Keratinocyte (primary cell): ENCODE measurements around the gene NR3C2. TPM values are rescaled to one million over a fixed set of nuclear protein-coding genes. Genes with fewer than 3 reads are reported as not detected.

Experiments used
- DNase-seq: peaks from one replicate; pipeline ENCODE4 v3.0.0-alpha.2; 2011; ENCODE audit warnings: low read depth, missing footprints, low spot score
- FAIRE-seq: peaks from 2 replicates; lab custom pipeline; 2011; peaks lifted over from hg19 to GRCh38; lab: Jason Lieb, UNC
- H2AFZ ChIP-seq: 2 replicates; pipeline ENCODE4 v1.6.0; 2012; ENCODE audit warnings: low read length, control low read depth, inconsistent platforms; ENCODE audit not compliant: control insufficient read depth
- H3K27ac ChIP-seq: 2 replicates; pipeline ENCODE4 v1.5.1; 2011; ENCODE audit warnings: low read length; ENCODE audit not compliant: control insufficient read depth, insufficient read depth
- H3K27me3 ChIP-seq: 3 replicates; pipeline ENCODE4 v1.6.0; 2011; ENCODE audit warnings: low read length; ENCODE audit not compliant: control insufficient read depth, insufficient read depth; ENCODE audit errors: extremely low read depth
- H3K36me3 ChIP-seq, 2 experiments: 2 replicates in 1 of 2; 3 replicates in 1 of 2; pipeline ENCODE4 v1.5.1; 2011; ENCODE audit warnings: low read length in 2 of 2, mild to moderate bottlenecking in 1 of 2; ENCODE audit not compliant: control insufficient read depth in 2 of 2, insufficient read depth in 2 of 2; ENCODE audit errors: extremely low read depth in 1 of 2
- H3K4me1 ChIP-seq: 3 replicates; pipeline ENCODE4 v1.5.1; 2011; ENCODE audit warnings: low read length; ENCODE audit not compliant: control insufficient read depth, insufficient read depth; ENCODE audit errors: extremely low read depth
- H3K4me2 ChIP-seq: 3 replicates; pipeline ENCODE4 v1.6.0; 2011; ENCODE audit warnings: low read depth, low read length; ENCODE audit not compliant: control insufficient read depth, insufficient read depth; ENCODE audit errors: extremely low read depth
- H3K4me3 ChIP-seq, 3 experiments: fragments of 200-600 bp in 1 of 3; sonication (generic) in 1 of 3; 2 replicates in 2 of 3; 3 replicates in 1 of 3; pipeline ENCODE4 v1.5.1; 2011 to 2016; ENCODE audit warnings: low read length in 3 of 3, mild to moderate bottlenecking in 3 of 3, control low read depth in 2 of 3, inconsistent platforms in 1 of 3, low read depth in 1 of 3, mixed read lengths in 1 of 3, mixed run types in 1 of 3, moderate library complexity in 1 of 3; ENCODE audit not compliant: control insufficient read depth in 2 of 3, insufficient read depth in 2 of 3; ENCODE audit errors: extremely low read depth in 1 of 3
- H3K79me2 ChIP-seq: 2 replicates; pipeline ENCODE4 v1.6.0; 2012; ENCODE audit warnings: low read length; ENCODE audit not compliant: control insufficient read depth, insufficient read depth
- H3K9ac ChIP-seq: 3 replicates; pipeline ENCODE4 v1.6.0; 2011; ENCODE audit warnings: low read length; ENCODE audit not compliant: control insufficient read depth, insufficient read depth; ENCODE audit errors: extremely low read depth
- H3K9me1 ChIP-seq: 3 replicates; pipeline ENCODE4 v1.6.0; 2011; ENCODE audit warnings: low read length; ENCODE audit not compliant: control insufficient read depth, insufficient read depth; ENCODE audit errors: extremely low read depth
- H3K9me3 ChIP-seq: 2 replicates; pipeline ENCODE4 v1.5.1; 2012; ENCODE audit warnings: low read depth, low read length; ENCODE audit not compliant: control insufficient read depth
- H4K20me1 ChIP-seq: 3 replicates; pipeline ENCODE4 v1.6.0; 2011; ENCODE audit warnings: low read length; ENCODE audit not compliant: control insufficient read depth, insufficient read depth; ENCODE audit errors: extremely low read depth
- CTCF ChIP-seq, 3 experiments: IDR thresholded peaks in 1 of 3; conservative IDR thresholded peaks in 1 of 3; optimal IDR thresholded peaks in 1 of 3; 2 replicates in 2 of 3; 3 replicates in 1 of 3; pipeline versions ENCODE3 to v1.5.1; 2011; ENCODE audit warnings: low read length in 3 of 3, mild to moderate bottlenecking in 3 of 3, moderate library complexity in 2 of 3, control low read depth in 1 of 3, inconsistent platforms in 1 of 3; ENCODE audit not compliant: insufficient read depth in 2 of 3; ENCODE audit errors: extremely low read depth in 1 of 3
- EZH2 ChIP-seq: IDR thresholded peaks from one replicate; pipeline ENCODE4 v1.6.1; 2012; ENCODE audit warnings: inconsistent platforms, mild to moderate bottlenecking, low read length, moderate library complexity
- dilution Hi-C: fragments of 300-500 bp; cut with MboI; formaldehyde crosslinking; loops from one replicate; pipeline ENCODE4 v1.7.0; 2020; ENCODE audit warnings: low sequenced_read_pairs; ENCODE audit not compliant: extremely low pct_ligation_motif_present
- polyA plus RNA-seq, 5 experiments: library from polyadenylated mRNA; depleted of rRNA in 3 of 5; stranded (reverse) in 3 of 5; stranded (forward) in 1 of 5; unstranded in 1 of 5; fragments of >200 nt; gene quantifications; 1 replicate in 1 of 5; 2 replicates in 3 of 5; 3 replicates in 1 of 5; pipeline versions ENCODE4 v1.2.1 to v1.2.3, GENCODE V29; 2011 to 2012; ENCODE audit warnings: missing spikeins in 2 of 5, low read depth in 1 of 5, low replicate concordance in 1 of 5

The NR3C2 gene
- polyA plus RNA-seq, 1 donor (not counting 4 experiments of a cell fraction or from before 2014, with no cell fraction given) = 1.5 TPM

GRCh38 chr4:148075438-148075837 is 366.8 kb downstream of the NR3C2 start:
- no peaks in the 10 kb centered on the region for H3K4me1 ChIP-seq
- H3K4me2 ChIP-seq = no peak overlapping the region
- FAIRE-seq (no peak), DNase-seq (no peak)
- no peaks in the 10 kb centered on the region for H3K9me1 ChIP-seq
- no peaks in the 10 kb centered on the region for H3K27me3 ChIP-seq
- no peaks in the 10 kb centered on the region for H4K20me1 ChIP-seq
- H3K9ac ChIP-seq = no peak overlapping the region
- no peaks in the 10 kb centered on the region for H3K79me2 ChIP-seq
- no peak overlapping the region for H2AFZ ChIP-seq
- H3K27ac ChIP-seq = no peak overlapping the region
- H3K9me3 ChIP-seq = no peaks in the 10 kb centered on the region
- no peak for TF ChIP-seq EZH2
- no peak for TF ChIP-seq CTCF (optimal IDR thresholded peaks at IDR 0.05 in 1 of 3, IDR thresholded peaks at IDR 0.05 in 1 of 3, conservative IDR thresholded peaks at IDR 0.05 in 1 of 3; ENCODE audit: extremely low read depth in 1 of 3, insufficient read depth in 2 of 3, low read length in 3 of 3)
- H3K36me3 ChIP-seq = peaks cover 7 to 14% of the 10 kb centered on the region in 2 experiments
- no peak overlapping the region for H3K4me3 ChIP-seq
- dilution Hi-C loops = no loop called here

- peaks cover 5 to 13% of the 10 kb centered on the region in 2 experiments for H3K36me3 ChIP-seq
- H3K4me3 ChIP-seq = no peak overlapping the region
- H3K27me3 ChIP-seq = no peaks in the 10 kb centered on the region
- no peaks in the 10 kb centered on the region for H4K20me1 ChIP-seq
- no peaks in the 10 kb centered on the region for H3K9me1 ChIP-seq
- no peak overlapping the region for H3K27ac ChIP-seq
- FAIRE-seq = no peak
- H3K4me1 ChIP-seq = no peaks in the 10 kb centered on the region
- no peak overlapping the region for H3K9ac ChIP-seq
- no peak overlapping the region for H2AFZ ChIP-seq
- dilution Hi-C loops = no loop called here
- DNase-seq = no peak
- no peaks in the 10 kb centered on the region for H3K79me2 ChIP-seq
- TF ChIP-seq EZH2 (no peak), CTCF (optimal IDR thresholded peaks at IDR 0.05 in 1 of 3, IDR thresholded peaks at IDR 0.05 in 1 of 3, conservative IDR thresholded peaks at IDR 0.05 in 1 of 3; ENCODE audit: extremely low read depth in 1 of 3, insufficient read depth in 2 of 3, low read length in 3 of 3) (no peak)
- no peaks in the 10 kb centered on the region for H3K9me3 ChIP-seq
- no peak overlapping the region for H3K4me2 ChIP-seq
These were observed 367.8 kb downstream of the NR3C2 start for GRCh38 chr4:148074462-148074861.
